HG02678 (cell line): ENCODE results near the gene KLHDC4.
"Not testable (repeated sequence)": the region's sequence is repeated elsewhere in the genome, so short reads cannot be mapped to it uniquely, and the experiment has no call there.

Source experiments
- ATAC-seq: cut with Tn5 transposase; IDR thresholded peaks from one replicate; pipeline ENCODE4 v1.9.1; 2021; ENCODE audit warnings: mild to moderate bottlenecking, moderate library complexity; ENCODE audit not compliant: unreplicated experiment

Gene KLHDC4

GRCh38 chr16:87765776-87766484 is at the start of gene KLHDC4:
Gene KLHDC4 (minus strand): TSS chr16:87765986. CDS start chr16:87765890, 96 bp downstream.
- ATAC-seq, result peak; percentile 81

GRCh38 chr16:87815567-87815966 is 49.8 kb upstream of the KLHDC4 start:
- ATAC-seq, result no peak

- ATAC-seq, result no peak
Observed at GRCh38 chr16:87812200-87812656, 46.4 kb upstream of the KLHDC4 start.

- not testable (repeated sequence) for ATAC-seq
Observed at GRCh38 chr16:87811454-87811853, 45.7 kb upstream of the KLHDC4 start.

GRCh38 chr16:87809150-87809902 is 43.5 kb upstream of the KLHDC4 start:
- peak; percentile 47 for ATAC-seq

- ATAC-seq, result no peak
Observed at GRCh38 chr16:87808108-87808507, 42.3 kb upstream of the KLHDC4 start.

- no peak for ATAC-seq
Observed at GRCh38 chr16:87806641-87807546, 41.1 kb upstream of the KLHDC4 start.

- no peak for ATAC-seq
Observed at GRCh38 chr16:87806261-87806640, 40.5 kb upstream of the KLHDC4 start.

GRCh38 chr16:87803385-87803784 is 37.6 kb upstream of the KLHDC4 start:
- no peak for ATAC-seq

- no peak for ATAC-seq
Observed at GRCh38 chr16:87802670-87803069, 36.9 kb upstream of the KLHDC4 start.

GRCh38 chr16:87801679-87802259 is 36.0 kb upstream of the KLHDC4 start:
- no peak for ATAC-seq

- no peak for ATAC-seq
Observed at GRCh38 chr16:87800497-87800896, 34.7 kb upstream of the KLHDC4 start.

- no peak for ATAC-seq
Observed at GRCh38 chr16:87795336-87795735, 29.6 kb upstream of the KLHDC4 start.

GRCh38 chr16:87794485-87795078 is 28.8 kb upstream of the KLHDC4 start:
- ATAC-seq, result no peak

- ATAC-seq, result no peak
Observed at GRCh38 chr16:87792205-87792565, 26.4 kb upstream of the KLHDC4 start.

- no peak for ATAC-seq
Observed at GRCh38 chr16:87791295-87792204, 25.8 kb upstream of the KLHDC4 start.

GRCh38 chr16:87790292-87791100 is 24.7 kb upstream of the KLHDC4 start:
- no peak for ATAC-seq

- ATAC-seq, result no peak
Observed at GRCh38 chr16:87789437-87790291, 23.9 kb upstream of the KLHDC4 start.
